Ovary (tissue), 3 donors: ENCODE results near the gene ATAD3B.

ENCODE experiments used
- EP300 ChIP-seq: sonication (generic); formaldehyde crosslinking; IDR thresholded peaks from one replicate; pipeline ENCODE4 v1.6.1; 2017; ENCODE audit warnings: antibody characterized with exemption
- POLR2A ChIP-seq: fragments of 450-650 bp; IDR thresholded peaks from one replicate; pipeline ENCODE4 v1.6.1; 2017; ENCODE audit warnings: antibody characterized with exemption, mild to moderate bottlenecking, moderate library complexity
- TF ChIP-seq, protein P1 (sequence below), 3 donors: fragments of 450-650 bp in 2 of 3; fragments of 200-600 bp in 1 of 3; IDR thresholded peaks; one replicate each; pipeline versions ENCODE4 v1.5.1 to v1.8.0; 2016 to 2022; ENCODE audit warnings: antibody characterized with exemption in 3 of 3, mild to moderate bottlenecking in 1 of 3
- donor health status: DM: no; HTN: no; CAD: no.

- TF ChIP-seq EP300: no peak
- TF ChIP-seq, protein P1, sequence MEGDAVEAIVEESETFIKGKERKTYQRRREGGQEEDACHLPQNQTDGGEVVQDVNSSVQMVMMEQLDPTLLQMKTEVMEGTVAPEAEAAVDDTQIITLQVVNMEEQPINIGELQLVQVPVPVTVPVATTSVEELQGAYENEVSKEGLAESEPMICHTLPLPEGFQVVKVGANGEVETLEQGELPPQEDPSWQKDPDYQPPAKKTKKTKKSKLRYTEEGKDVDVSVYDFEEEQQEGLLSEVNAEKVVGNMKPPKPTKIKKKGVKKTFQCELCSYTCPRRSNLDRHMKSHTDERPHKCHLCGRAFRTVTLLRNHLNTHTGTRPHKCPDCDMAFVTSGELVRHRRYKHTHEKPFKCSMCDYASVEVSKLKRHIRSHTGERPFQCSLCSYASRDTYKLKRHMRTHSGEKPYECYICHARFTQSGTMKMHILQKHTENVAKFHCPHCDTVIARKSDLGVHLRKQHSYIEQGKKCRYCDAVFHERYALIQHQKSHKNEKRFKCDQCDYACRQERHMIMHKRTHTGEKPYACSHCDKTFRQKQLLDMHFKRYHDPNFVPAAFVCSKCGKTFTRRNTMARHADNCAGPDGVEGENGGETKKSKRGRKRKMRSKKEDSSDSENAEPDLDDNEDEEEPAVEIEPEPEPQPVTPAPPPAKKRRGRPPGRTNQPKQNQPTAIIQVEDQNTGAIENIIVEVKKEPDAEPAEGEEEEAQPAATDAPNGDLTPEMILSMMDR (IDR thresholded peaks at IDR 0.05): no peak
- TF ChIP-seq POLR2A: no peak
These were observed 73.0 kb downstream of the ATAD3B start for GRCh38 chr1:1544544-1544943.
